ENCODE data around the gene WWTR1.

The WWTR1 gene

DNA sequence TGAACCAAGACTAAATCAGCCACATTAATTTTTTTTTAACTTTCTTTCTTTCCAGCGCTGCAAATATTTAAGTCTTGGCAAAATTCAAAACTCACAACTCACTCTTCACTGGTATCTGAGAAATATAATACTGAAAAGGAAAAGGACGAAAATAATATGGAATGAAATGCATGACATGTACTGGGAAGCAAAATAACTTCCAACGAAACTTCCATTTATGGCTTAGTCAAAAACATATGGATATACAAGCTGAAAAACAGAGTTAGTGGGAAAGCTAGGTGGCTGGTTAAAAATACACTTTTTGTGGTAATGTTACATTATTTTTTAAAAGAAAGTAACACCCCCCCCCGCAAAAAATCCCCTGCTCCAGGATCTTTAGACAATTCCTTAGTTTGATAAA lies 97.2 kb downstream of the WWTR1 start:
- DNase-seq: no peak

DNA sequence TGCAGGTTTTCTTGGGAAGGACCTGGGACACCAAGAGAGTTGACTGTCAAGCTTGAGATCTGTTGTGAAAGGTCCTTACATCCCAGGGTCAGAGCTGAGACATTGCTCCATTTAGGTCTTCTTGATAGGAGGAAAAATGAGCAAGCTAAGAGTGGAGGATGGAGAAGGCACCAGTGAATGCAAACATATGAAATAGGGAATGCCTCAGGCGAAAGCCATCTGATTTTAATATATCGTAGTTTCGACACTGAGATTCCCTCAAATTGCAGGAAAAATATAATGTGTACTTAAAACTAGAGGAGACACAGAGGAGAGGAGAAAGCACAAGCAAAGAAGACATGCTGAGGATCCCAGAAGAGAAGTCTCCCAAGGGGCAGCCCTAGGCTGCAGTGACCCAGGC lies 97.8 kb downstream of the WWTR1 start:
- no peak for DNase-seq

DNA sequence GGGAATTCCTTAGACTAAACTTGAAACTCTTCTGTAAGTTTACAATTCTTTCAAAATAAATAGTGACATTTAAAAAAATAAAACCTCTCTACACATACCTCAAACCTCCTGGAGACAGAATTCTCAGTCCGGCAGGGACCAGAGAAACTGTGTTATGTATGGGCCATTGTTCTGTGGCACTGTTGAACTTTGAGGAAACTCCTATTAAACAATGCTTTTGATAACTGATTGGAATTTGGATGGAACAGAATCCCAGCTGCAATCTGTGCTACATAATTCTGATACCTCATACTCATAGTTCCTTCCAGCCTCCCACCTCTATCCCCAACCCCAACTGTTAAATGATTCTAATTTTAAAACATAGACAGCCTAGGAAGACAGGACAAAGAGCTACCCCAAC lies 98.3 kb downstream of the WWTR1 start:
- DNase-seq: no peak

DNA sequence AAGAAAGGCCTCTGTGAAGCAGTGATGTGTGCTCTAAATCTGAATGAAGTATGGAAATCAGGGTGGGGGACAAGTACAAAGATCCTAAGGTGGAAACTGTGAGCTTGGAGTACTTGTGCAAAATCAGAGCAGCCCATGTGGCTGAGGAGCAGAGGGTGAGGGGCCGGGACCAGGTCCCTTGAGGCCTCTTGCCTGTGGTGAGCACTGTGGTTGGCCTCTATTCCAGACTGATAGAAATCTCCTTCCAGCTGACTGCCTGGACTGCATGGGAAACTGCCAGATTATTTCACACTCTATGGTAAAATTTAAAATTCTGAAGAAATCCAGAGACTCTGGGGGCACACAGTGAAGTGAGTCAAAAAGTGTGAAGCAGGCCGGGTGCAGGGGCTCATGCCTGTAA lies 101.9 kb downstream of the WWTR1 start:
- no peak for DNase-seq

DNA sequence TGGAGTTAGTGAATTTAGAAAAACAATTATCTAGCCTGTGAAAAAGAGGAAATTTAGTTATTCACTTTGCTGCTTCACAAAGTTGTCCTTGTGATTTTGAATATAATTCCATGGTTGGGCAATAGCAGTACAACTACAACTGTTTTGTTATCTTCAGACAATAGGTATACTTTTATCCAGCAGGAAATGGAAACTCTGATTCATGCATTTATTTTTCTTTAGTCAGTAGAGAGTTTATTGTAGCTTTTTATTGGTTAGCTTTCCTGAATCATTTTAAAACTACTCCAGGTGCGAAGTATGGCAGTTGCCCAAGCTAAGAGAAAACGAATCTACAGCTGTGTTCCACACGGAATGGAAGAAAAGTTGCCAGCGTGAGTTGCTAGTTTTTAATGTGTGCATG lies 103.0 kb downstream of the WWTR1 start:
- no peak for DNase-seq

DNA sequence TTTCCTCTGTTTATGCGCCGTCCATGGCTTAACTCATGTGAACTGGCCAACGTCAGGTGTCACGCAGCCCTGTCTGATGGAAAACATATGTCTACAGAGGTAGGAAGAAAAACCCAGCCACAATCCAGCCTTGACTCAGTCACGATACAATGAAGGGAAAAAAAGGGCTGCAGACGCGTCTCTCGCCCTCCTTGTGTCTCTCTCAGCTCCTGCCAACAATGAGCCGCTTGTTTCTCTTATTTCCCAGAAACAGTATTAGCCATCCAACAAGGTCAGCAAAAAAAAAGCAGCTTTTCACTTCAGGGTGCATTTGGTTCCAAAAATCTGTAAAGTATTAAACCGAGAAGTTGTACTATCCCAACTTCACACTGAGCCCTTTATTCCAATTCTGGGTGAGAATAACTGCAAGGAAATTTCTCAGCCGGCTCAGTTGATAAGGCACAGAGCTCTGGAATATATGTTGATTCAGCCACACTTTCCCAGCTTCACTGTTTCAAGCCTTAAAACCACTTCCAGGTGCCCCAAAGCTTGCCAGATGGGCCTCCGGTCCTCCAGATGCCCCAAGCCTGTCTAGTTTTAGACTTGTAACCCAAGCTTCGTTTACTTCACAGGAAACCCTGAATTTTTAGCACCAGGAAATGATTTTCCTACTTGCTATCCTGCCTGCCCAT lies 103.9 kb downstream of the WWTR1 start:
- no peak for DNase-seq

DNA sequence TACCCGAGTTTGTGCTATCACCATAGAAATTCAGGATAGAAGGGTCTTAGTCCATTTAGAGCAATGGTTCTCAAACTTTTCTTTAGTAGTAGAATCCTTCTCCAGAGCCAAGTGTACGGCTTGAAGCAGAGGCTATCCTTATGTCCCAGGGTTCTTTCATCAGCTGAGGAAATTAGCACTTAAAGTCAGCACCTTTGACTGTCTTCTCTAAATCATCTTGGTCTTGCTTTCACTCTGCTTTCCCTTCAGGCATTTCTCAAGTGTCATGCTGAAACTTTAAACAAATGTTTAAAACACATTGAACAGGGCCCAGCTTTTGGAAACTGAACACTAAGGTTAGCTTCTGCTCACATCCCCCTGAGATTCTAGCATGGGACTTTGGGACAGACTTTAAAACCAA lies 105.1 kb downstream of the WWTR1 start:
- DNase-seq: no peak

DNA sequence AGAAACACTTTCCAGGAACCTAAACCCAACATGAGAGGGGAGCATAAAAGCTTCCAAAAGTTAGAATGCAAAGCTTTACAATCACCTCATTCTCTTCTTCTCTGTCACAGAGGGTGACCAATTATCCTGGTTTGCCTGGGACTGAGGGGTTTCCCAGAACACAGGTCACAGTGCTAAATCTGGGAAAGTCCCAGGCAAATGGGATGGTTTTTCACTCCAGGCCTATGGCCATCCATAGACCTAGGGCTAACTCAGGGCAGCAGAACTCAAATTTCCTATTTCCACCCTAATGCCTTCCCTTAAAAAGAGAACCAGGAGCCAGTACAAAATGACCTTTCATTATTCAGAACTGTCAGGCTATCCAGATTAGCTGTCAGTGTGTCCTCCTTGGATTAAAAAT lies 106.3 kb downstream of the WWTR1 start:
- DNase-seq: no peak

DNA sequence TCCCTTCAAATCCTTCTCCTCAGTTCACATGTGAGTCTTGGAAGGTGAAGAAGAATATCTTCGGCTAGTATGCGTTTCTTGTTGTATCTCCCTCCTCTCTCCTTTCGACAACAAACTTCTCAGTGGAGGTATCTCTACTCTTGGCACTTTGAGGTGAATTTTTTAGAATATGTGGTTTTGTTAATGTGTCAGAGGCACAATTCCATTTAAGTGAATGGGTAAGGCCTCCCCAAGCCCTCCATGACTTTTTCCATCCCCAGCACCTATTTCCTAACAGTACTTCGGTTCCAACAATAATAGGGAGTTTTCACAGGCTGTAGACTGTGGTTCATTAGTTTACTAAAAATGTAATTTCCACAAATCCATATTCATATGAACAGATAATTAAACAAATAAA lies 109.2 kb downstream of the WWTR1 start:
- no peak for DNase-seq

DNA sequence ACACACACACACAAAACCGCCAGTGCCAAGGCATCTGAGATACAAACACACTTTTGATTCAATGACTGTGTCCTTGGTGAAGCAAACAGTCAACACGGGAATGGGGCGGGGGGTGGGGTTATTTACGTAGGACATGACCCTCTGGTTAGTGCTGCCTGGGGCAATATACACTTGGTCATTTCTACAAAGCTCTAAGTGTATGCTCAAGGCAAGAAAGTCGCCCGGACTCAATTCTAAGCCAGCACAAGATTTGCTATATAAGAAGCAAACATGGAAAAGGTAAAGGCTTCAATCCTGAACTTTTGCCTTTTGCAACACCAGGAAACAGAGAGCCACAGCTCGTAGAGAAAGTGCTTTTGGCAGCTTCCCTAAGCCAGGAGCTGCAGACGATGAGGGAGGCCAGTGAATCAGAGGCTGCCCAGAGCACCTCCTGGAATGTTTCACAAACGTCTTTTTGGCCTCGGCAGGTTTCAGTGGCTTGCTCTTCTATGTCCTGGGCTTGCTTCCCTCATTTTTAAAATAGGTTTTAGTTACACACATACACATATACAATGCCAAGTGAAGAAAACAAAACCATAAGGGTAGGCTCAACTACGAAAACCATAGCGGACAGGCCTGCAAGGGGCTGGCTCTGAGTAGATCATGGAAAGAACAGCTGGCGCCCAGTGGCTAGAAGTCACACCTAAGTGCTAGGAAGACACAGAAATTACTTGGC lies 109.7 kb downstream of the WWTR1 start:
- no peak for DNase-seq

DNA sequence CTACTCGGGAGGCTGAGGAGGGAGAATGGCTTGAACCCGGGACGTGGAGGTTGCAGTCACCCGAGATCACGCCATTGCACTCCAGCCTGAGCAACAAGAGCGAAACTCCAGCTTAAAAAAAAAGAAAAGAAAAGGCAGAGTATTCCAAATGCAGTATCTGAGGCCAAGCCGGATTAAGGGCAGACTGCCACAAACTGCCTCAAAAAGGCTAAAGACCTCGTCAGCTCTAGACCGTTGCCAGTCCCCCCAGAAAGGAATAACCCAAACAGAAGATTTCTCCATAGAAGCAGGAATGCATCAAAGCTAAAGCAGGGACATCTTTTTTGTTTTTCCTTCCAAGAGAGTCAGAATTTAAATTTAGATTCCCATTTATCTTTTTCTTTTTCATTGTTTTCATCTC lies 110.4 kb downstream of the WWTR1 start:
- DNase-seq: no peak

DNA sequence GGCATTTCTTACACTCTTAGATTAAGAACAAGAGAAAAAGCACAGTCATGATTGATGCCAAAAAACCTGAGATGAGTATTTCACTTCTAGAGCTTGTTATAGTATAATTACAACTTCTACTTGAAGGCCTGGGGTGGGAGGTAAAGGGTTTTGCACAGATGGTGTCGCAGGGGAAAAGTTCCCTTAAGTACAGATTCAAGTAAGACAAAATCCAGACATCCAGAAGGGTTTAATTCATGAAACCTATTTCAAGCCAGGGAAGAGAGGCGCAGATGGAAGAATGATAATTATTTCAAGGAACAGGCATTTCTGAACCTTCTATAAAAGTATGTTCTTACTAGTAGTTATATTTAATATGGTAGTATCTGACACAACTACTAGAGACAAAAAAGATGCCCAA lies 112.8 kb downstream of the WWTR1 start:
- DNase-seq: no peak

DNA sequence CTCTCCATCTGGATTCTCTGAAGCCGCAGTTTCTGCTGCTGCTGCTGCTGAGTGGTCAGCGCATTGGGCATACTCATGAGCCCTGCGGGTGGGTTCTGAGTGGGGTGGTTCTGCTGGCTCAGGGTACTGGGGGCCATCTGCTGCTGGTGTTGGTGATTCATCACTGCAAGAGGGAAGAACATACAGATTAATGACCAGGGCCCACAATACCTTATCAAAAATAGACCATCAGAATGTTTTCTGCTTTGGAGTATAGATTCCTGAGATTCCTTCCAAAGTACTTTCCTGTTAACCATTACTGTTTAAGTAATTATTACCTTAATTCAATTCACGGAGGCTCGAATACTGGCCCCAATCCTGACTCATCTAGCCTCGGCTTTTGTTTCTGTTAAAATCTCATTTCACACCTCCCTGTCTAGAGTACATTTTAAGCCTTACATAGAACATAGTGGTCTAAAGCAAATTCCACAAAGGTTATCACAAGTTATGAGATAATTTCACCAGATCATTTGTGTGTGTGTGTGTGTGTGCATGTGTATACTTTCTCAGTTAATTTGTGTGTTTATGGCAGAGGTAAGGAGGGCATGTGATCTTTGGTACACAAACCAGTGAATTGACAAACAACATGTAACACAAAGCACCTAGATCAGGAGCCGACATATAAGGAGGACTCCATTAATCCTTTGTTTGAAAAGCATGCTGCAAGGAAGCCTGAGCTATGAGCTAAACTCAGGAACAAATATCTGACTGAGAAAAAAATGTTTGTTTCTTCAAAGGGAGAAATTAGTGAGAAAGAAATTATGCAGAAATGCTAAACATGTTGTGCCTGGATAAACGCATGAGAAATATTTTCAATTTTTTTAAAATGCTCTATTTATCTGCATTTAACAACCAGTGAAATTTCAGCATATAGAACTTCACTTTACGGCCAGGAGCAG lies 115.2 kb downstream of the WWTR1 start:
- no peak for DNase-seq

DNA sequence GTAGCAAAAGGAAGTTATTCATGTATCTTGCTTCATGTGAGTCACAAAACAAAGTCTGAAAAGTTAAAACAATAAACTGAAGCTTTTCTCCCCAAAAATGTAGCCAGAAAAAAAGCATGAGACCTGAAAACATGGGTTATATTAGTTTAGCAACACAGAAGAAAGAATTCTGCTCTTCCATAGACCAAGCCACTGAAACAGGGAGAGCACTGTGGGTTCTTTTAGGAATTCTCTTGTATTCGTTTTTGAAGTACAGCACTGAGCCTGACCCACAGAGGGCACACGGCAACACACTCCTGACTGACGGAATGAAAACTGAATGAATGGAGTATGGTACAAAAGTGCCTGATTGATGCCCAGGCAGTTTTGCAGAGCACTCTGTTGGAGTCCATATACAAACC lies 116.7 kb downstream of the WWTR1 start:
- no peak for DNase-seq

DNA sequence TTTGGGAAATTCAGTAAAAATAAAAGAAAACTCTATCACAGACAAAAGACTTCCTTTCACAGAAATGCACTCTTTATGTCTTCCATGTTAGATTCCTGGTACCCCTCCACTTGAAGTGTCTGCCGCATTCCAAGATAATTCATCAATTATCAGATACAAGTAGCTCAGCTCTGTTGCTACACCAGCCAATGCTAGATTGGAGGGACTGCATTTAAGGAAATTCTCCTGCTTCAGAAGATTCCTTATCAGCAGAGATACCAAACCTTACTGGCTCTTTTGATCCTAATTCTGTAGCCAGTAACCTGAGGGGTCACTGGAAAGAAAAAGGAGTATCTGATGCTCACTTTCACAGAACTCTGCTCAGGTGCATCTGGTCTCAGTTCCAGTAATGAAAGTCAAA lies 119.5 kb downstream of the WWTR1 start:
- DNase-seq: no peak

DNA sequence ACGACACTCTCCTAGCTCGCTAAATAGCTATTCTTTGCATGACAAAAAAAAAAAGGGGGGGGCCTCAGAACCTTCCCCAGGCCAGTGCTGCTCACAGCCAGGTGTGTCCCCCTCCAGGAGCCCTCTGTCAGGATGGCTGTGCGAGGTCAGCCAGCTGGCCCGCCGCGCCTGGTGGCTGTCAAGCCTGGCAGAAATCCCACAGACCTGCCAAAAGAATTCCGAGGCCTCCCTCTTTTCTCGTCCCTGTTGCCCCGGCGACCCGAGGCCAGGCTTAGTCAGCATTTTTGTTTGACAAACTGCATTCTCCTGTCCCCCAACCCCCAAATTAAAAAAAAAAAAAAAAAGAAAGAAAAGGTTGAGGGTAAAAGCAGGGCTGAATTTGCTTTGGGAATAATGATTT lies 121.4 kb downstream of the WWTR1 start:
- no peak for DNase-seq

DNA sequence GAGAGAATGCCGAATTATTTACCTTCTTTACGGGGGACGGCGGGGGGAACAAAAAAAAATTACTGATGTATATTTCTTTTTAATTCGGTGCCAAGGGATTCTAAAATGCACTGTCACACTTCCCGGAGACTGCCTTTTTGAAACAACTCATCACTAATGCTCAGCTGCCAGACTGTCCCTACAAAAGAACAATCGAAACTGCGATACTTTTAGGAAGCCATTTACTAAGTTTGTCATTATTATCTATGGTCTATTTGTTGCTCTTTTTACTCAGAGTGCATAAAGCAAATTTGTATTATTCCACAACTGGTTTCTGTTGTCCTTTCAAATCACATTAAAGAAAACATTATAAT lies 122.5 kb downstream of the WWTR1 start:
- no peak for DNase-seq

DNA sequence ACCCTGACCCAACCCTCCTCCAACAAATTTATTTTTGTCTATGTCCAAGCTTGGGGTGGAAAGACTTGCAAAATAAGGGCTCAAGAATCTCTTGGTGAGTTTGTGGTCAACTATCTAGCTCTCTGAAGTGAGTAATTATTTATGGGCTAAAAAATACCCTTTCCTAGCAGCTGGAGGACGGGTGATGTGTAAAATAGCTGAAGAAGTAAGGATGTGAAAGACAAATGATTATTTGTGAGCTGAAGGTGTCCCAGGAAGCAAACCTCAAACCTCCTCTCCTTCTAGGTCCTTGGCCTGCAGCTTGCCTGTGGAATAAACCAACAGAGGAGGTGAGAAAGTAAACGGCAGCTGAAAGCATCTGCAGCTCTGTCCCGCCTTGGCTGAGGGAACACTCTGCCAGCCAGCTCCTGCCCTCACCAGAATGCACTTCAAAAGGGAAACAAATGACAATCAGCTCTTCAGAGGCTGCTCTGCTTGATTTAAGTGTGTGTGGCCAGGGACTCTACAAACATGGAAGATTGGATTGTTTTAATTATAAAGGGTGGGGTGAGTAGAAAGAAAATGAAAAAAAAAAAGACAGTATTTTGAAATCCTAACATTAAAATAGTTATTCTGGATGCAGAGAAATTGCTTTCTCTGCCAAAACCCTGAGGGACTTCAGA lies 123.0 kb downstream of the WWTR1 start:
- no peak for DNase-seq

DNA sequence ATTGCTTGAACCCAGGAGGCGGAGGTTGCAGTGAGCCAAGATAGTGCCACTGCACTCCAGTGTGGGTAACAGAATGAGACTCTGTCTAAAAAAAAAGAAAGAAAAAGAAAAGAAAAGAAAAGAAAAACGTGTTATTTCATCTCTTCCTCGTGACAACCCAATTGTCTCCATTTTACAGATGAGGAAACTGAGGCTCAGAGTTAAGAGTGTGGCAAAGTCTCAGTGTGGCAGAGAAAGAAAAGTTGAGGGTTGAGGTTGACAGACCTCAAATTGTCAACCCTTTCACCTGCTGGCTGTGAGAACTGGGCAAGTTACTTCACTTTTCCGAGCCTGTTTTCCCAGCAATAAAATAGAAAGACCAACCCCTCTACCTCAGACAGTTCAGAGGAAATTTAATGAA lies 123.7 kb downstream of the WWTR1 start:
- no peak for DNase-seq

DNA sequence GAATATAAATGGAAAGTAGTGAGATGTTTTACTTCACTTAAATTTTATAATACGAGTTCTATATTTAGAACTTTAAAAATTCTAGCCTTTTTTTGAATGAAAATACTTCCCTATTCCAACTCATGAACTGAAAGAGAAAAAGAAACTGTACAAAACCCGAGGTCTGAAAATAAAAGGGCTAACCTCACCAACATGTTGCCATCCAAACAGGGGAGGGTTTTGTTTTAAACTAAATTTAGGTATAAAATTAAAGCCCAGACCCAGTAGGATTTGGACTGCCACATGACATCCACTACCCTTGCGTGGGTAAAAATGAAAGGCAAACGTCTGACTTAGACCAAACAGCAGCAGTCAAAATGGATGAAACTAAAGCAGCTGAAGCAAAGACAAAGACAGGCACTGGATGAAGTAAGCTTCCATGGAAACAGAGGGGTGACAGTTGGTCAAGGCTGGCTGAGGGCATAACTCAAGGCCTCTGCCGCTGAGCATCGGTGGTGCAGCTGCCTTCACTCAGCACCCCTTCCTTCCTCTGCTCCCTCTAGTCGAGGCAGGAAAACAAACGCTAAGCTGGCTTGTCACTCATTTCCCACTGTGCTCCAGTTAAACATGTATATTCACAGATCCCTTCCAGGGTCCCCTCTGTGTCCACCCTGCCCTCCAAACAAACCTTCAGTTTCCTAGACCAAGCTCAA lies 125.2 kb downstream of the WWTR1 start:
- DNase-seq: no peak

DNA sequence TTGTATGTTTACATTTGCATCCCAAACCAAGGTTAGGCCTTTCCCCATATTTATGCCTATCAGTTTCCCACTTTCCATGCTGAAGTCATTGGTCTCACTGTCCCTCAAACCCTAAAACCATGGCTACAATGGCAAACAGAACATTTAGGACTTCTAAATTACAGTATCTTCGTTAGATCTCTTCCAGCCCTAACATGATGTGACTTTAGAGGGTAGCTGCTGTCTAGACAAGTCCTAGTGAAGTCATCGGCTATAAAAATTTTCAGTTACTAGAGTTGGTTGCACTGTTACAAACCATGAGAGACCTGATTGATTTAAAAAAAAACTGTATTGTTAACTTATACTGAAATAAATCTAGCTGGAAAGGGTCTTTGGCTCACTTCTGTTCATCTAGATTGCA lies 128.7 kb downstream of the WWTR1 start:
- no peak for DNase-seq

DNA sequence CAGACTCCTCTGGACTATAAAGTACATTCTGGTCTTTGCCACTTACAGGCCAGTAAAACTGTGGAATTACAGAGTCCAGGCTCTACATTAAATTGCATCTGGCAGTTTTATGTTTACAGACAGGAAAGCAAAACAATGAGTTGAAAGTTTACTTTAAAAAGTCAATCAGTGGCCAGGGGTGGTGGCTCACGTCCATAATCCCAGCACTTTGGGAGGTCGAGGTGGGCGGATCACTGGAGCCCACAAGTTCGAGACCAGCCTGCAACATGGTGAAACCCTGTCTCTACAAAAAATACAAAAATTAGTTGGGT lies 129.5 kb downstream of the WWTR1 start:
- no peak for DNase-seq

Measured in 8988T (cell line).